ENCODE data around the gene PIK3R5.

Gene PIK3R5

GRCh38 chr17:8832711-8833352 lies 132.7 kb downstream of the PIK3R5 start:
- TF ChIP-seq, protein P1, sequence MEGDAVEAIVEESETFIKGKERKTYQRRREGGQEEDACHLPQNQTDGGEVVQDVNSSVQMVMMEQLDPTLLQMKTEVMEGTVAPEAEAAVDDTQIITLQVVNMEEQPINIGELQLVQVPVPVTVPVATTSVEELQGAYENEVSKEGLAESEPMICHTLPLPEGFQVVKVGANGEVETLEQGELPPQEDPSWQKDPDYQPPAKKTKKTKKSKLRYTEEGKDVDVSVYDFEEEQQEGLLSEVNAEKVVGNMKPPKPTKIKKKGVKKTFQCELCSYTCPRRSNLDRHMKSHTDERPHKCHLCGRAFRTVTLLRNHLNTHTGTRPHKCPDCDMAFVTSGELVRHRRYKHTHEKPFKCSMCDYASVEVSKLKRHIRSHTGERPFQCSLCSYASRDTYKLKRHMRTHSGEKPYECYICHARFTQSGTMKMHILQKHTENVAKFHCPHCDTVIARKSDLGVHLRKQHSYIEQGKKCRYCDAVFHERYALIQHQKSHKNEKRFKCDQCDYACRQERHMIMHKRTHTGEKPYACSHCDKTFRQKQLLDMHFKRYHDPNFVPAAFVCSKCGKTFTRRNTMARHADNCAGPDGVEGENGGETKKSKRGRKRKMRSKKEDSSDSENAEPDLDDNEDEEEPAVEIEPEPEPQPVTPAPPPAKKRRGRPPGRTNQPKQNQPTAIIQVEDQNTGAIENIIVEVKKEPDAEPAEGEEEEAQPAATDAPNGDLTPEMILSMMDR (IDR thresholded peaks at IDR 0.05; ENCODE audit: low read depth, low read length, missing control alignments), result no peak
- in situ Hi-C loops (cut with HindIII; ENCODE audit: low sequenced_read_pairs), result no loop called here
- no peak for DNase-seq (ENCODE audit: low read depth)
- no peak overlapping the region for H3K4me3 ChIP-seq (ENCODE audit: low read depth, low read length)

GRCh38 chr17:8831234-8831849 lies 134.2 kb downstream of the PIK3R5 start:
- no peak for DNase-seq (ENCODE audit: low read depth)
- H3K4me3 ChIP-seq (ENCODE audit: low read depth, low read length), result no peak overlapping the region
- in situ Hi-C loops (cut with HindIII; ENCODE audit: low sequenced_read_pairs), result no loop called here
- TF ChIP-seq, protein P1 (IDR thresholded peaks at IDR 0.05; ENCODE audit: low read depth, low read length, missing control alignments), result no peak

GRCh38 chr17:8830141-8830540 lies 135.4 kb downstream of the PIK3R5 start:
- in situ Hi-C loops (cut with HindIII; ENCODE audit: low sequenced_read_pairs), result no loop called here
- TF ChIP-seq, protein P1 (IDR thresholded peaks at IDR 0.05; ENCODE audit: low read depth, low read length, missing control alignments), result no peak
- no peak overlapping the region for H3K4me3 ChIP-seq (ENCODE audit: low read depth, low read length)
- no peak for DNase-seq (ENCODE audit: low read depth)

GRCh38 chr17:8829036-8829941 lies 136.2 kb downstream of the PIK3R5 start:
- DNase-seq (ENCODE audit: low read depth), result no peak
- in situ Hi-C loops (cut with HindIII; ENCODE audit: low sequenced_read_pairs), result no loop called here
- H3K4me3 ChIP-seq (ENCODE audit: low read depth, low read length), result no peak overlapping the region
- TF ChIP-seq, protein P1 (IDR thresholded peaks at IDR 0.05; ENCODE audit: low read depth, low read length, missing control alignments), result no peak

All from astrocyte of the cerebellum (primary cell).